ENCODE measurements around the gene IFNL1.
"Not testable (repeated sequence)": the region's sequence is repeated elsewhere in the genome, so short reads cannot be mapped to it uniquely, and the experiment has no call there.

IFNL1 gene

DNA sequence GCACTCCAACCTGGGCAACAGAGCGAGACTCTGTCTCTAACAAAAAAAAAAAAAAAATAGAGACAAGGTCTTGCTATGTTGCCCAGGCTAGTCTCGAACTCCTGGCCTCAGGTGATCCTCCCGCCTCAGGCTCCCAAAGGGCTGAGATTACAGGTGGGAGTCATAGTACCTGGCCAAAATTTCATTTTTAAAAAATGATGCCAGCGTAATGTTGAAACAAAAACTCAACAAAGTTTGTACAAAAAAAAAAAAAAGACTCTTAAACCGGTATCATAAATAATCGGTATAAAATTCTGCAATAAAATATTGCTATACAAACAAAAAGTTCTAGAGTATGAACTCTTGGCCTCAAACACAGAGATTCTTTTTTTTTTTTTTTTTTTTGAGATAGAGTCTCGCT is 36.1 kb downstream of the IFNL1 start:
- H3K4me2 ChIP-seq (ENCODE audit: low read length), result no peak overlapping the region
- H3K9ac ChIP-seq (ENCODE audit: low read length), result no peak overlapping the region
- 0 out of 2 replicates have a peak, but pooled peaks cover 4% of the 10 kb centered on the region for H3F3A ChIP-seq (ENCODE audit: insufficient read depth, low read length)
- H4K20me1 ChIP-seq (ENCODE audit: insufficient read depth, low read length), result no peaks in the 10 kb centered on the region
- H3K27me3 ChIP-seq (ENCODE audit: insufficient read depth, low read length), result no peaks in the 10 kb centered on the region
- no peaks in the 10 kb centered on the region for H3K79me2 ChIP-seq (ENCODE audit: insufficient read depth, low read length)
- peaks cover 18% of the 10 kb centered on the region for H3K4me1 ChIP-seq (ENCODE audit: insufficient read depth, low read length, severe bottlenecking)
- H3K4me3 ChIP-seq (ENCODE audit: low read depth, low read length, poor library complexity, severe bottlenecking), result no peak overlapping the region
- TF ChIP-seq, protein P1, sequence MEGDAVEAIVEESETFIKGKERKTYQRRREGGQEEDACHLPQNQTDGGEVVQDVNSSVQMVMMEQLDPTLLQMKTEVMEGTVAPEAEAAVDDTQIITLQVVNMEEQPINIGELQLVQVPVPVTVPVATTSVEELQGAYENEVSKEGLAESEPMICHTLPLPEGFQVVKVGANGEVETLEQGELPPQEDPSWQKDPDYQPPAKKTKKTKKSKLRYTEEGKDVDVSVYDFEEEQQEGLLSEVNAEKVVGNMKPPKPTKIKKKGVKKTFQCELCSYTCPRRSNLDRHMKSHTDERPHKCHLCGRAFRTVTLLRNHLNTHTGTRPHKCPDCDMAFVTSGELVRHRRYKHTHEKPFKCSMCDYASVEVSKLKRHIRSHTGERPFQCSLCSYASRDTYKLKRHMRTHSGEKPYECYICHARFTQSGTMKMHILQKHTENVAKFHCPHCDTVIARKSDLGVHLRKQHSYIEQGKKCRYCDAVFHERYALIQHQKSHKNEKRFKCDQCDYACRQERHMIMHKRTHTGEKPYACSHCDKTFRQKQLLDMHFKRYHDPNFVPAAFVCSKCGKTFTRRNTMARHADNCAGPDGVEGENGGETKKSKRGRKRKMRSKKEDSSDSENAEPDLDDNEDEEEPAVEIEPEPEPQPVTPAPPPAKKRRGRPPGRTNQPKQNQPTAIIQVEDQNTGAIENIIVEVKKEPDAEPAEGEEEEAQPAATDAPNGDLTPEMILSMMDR (IDR thresholded peaks at IDR 0.05; ENCODE audit: low read length), result no peak
- no peak for TF ChIP-seq EZH2 (IDR thresholded peaks at IDR 0.05; ENCODE audit: borderline replicate concordance, low read length)
- H3K9me3 ChIP-seq (ENCODE audit: low read length), result no peaks in the 10 kb centered on the region
- H3K27ac ChIP-seq (ENCODE audit: low read depth, low read length, poor library complexity, severe bottlenecking), result no peak overlapping the region
- H3K9me2 ChIP-seq (ENCODE audit: low read depth, low read length), result no peaks in the 10 kb centered on the region
- no peak overlapping the region for H2AFZ ChIP-seq (ENCODE audit: low read length)
- H3K36me3 ChIP-seq (ENCODE audit: insufficient read depth, low read length), result no peaks in the 10 kb centered on the region

DNA sequence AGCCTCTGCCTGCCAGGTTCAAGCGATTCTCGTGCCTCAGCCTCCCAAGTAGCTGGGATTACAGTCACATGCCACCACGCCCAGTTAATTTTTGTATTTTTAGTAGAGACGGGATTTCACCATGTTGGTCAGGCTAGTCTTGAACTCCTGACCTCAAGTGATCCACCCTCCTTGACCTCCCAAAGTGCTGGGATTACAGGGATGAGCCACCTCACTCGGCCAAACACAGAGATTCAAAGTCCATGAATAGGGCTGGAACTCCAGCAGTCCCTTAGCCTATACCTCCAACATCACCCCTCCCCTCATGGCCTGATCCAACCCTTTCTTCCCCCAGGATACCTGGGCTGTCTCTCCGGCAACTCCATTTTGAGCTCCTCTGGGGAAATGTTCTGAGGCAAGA is 36.5 kb downstream of the IFNL1 start:
- peaks cover 23% of the 10 kb centered on the region for H3K4me1 ChIP-seq (ENCODE audit: insufficient read depth, low read length, severe bottlenecking)
- not testable (repeated sequence) for H3K36me3 ChIP-seq (ENCODE audit: insufficient read depth, low read length); H3K27me3 ChIP-seq (ENCODE audit: insufficient read depth, low read length); H3K79me2 ChIP-seq (ENCODE audit: insufficient read depth, low read length); H3K9ac ChIP-seq (ENCODE audit: low read length); H3K4me2 ChIP-seq (ENCODE audit: low read length); H3F3A ChIP-seq (ENCODE audit: insufficient read depth, low read length); H3K4me3 ChIP-seq (ENCODE audit: low read depth, low read length, poor library complexity, severe bottlenecking); H4K20me1 ChIP-seq (ENCODE audit: insufficient read depth, low read length); H3K27ac ChIP-seq (ENCODE audit: low read depth, low read length, poor library complexity, severe bottlenecking); H3K9me3 ChIP-seq (ENCODE audit: low read length); H2AFZ ChIP-seq (ENCODE audit: low read length); H3K9me2 ChIP-seq (ENCODE audit: low read depth, low read length)

DNA sequence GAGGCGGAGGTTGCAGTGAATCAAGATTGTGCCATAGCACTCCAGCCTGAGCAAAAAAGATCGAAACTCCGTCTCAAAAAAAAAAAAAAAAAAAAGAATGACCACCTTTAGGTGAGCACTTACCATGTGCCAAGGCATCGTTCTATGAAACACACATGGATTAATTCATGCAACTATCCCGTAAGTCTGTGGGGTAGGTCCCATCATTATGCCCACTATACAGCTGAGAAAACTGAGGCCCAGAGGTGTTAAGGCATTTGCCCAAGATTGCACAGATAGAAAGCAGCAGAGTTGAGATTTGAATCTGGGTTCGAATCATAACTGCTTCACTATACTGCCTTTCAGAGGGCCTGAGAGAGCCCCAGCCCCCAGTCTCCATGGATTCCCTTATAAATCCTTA is 37.3 kb downstream of the IFNL1 start:
- H3K27ac ChIP-seq (ENCODE audit: low read depth, low read length, poor library complexity, severe bottlenecking), result no peak overlapping the region
- no peaks in the 10 kb centered on the region for H3K79me2 ChIP-seq (ENCODE audit: insufficient read depth, low read length)
- TF ChIP-seq, protein P1 (IDR thresholded peaks at IDR 0.05; ENCODE audit: low read length), result no peak
- no peak for TF ChIP-seq EZH2 (IDR thresholded peaks at IDR 0.05; ENCODE audit: borderline replicate concordance, low read length)
- no peaks in the 10 kb centered on the region for H3K27me3 ChIP-seq (ENCODE audit: insufficient read depth, low read length)
- no peak overlapping the region for H2AFZ ChIP-seq (ENCODE audit: low read length)
- no peaks in the 10 kb centered on the region for H3K9me2 ChIP-seq (ENCODE audit: low read depth, low read length)
- no peak overlapping the region for H3K4me3 ChIP-seq (ENCODE audit: low read depth, low read length, poor library complexity, severe bottlenecking)
- H3K36me3 ChIP-seq (ENCODE audit: insufficient read depth, low read length), result no peaks in the 10 kb centered on the region
- no peaks in the 10 kb centered on the region for H3K9me3 ChIP-seq (ENCODE audit: low read length)
- no peaks in the 10 kb centered on the region for H4K20me1 ChIP-seq (ENCODE audit: insufficient read depth, low read length)
- H3F3A ChIP-seq (ENCODE audit: insufficient read depth, low read length), result 0 out of 2 replicates have a peak, but pooled peaks cover 4% of the 10 kb centered on the region
- no peak overlapping the region for H3K4me2 ChIP-seq (ENCODE audit: low read length)
- no peak overlapping the region for H3K9ac ChIP-seq (ENCODE audit: low read length)
- peaks cover 26% of the 10 kb centered on the region for H3K4me1 ChIP-seq (ENCODE audit: insufficient read depth, low read length, severe bottlenecking)

DNA sequence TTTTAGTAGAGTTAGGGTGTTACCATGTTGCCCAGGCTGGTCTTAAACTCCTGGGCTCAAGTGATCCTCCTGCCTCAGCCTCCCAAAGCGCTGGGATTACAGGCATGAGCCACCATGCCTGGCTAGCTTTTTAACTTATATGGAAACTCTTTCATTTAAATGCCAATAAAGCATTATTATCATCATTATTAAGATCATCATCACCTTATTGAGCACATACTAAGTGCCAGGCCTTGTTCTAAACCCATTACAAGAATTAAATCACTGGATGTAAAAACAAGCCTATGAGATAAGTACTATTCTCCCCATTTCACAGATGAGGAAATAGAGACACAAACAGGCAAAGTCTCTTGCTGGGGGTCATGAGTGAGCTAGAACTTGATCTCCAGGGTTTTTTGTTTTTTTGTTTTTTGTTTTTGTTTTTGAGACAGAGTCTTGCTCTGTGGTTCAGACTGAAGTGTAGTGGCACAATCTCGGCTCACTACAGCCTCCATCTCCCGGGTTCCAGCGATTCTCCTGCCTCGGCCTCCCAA is 38.3 kb downstream of the IFNL1 start:
- TF ChIP-seq, protein P1 (IDR thresholded peaks at IDR 0.05; ENCODE audit: low read length), result no peak
- TF ChIP-seq EZH2 (IDR thresholded peaks at IDR 0.05; ENCODE audit: borderline replicate concordance, low read length), result no peak
- no peaks in the 10 kb centered on the region for H3K9me3 ChIP-seq (ENCODE audit: low read length)
- peak overlapping the region; percentile 70 for H3K4me3 ChIP-seq (ENCODE audit: low read depth, low read length, poor library complexity, severe bottlenecking)
- H3K27ac ChIP-seq (ENCODE audit: low read depth, low read length, poor library complexity, severe bottlenecking), result no peak overlapping the region
- 0 out of 2 replicates have a peak, but pooled peaks cover 4% of the 10 kb centered on the region for H3F3A ChIP-seq (ENCODE audit: insufficient read depth, low read length)
- H4K20me1 ChIP-seq (ENCODE audit: insufficient read depth, low read length), result no peaks in the 10 kb centered on the region
- H3K9ac ChIP-seq (ENCODE audit: low read length), result no peak overlapping the region
- H3K9me2 ChIP-seq (ENCODE audit: low read depth, low read length), result no peaks in the 10 kb centered on the region
- H3K27me3 ChIP-seq (ENCODE audit: insufficient read depth, low read length), result no peaks in the 10 kb centered on the region
- no peaks in the 10 kb centered on the region for H3K36me3 ChIP-seq (ENCODE audit: insufficient read depth, low read length)
- H3K4me1 ChIP-seq (ENCODE audit: insufficient read depth, low read length, severe bottlenecking), result peaks cover 26% of the 10 kb centered on the region
- peak overlapping the region; percentile 84 for H3K4me2 ChIP-seq (ENCODE audit: low read length)
- no peak overlapping the region for H2AFZ ChIP-seq (ENCODE audit: low read length)
- no peaks in the 10 kb centered on the region for H3K79me2 ChIP-seq (ENCODE audit: insufficient read depth, low read length)

Measured in OCI-LY1 (cell line).